H1 (cell line): ENCODE results near the gene TNPO3. TPM values are rescaled to one million over a fixed set of nuclear protein-coding genes. Genes with fewer than 3 reads are reported as not detected.

Source experiments
- CTCF ChIA-PET: fragments of 300-600 bp; sonication (Branson Sonifier 250); formaldehyde crosslinking; loops from one replicate; lab custom pipeline; 2021; ENCODE audit not compliant: partially characterized antibody; lab: Charles Lee
- POLR2A ChIA-PET: fragments of 300-600 bp; sonication (Branson Sonifier 250); formaldehyde crosslinking; loops from one replicate; lab custom pipeline; 2021; ENCODE audit warnings: inconsistent platforms; ENCODE audit not compliant: partially characterized antibody; lab: Charles Lee
- DNase-seq, 2 experiments: peaks; one replicate each; pipeline versions ENCODE4 v3.0.0 to v3.0.0-alpha.2; 2010 to 2022; ENCODE audit warnings: low spot score in 2 of 2, low read depth in 1 of 2, mixed read lengths in 1 of 2
- FAIRE-seq: peaks from 2 replicates; lab custom pipeline; 2011; peaks lifted over from hg19 to GRCh38; lab: Jason Lieb, UNC
- H2AFZ ChIP-seq: 2 replicates; pipeline ENCODE4 v1.8.1; 2012; ENCODE audit warnings: low read length, inconsistent platforms
- H2AK5ac ChIP-seq: 2 replicates; pipeline ENCODE4 v1.6.1; 2013; ENCODE audit warnings: low read depth, low read length
- H2BK120ac ChIP-seq: replicated peaks from 2 replicates; pipeline ENCODE3; 2013; ENCODE audit warnings: low read depth, low read length, inconsistent platforms
- H2BK12ac ChIP-seq: 2 replicates; pipeline ENCODE4 v1.6.1; 2013; ENCODE audit warnings: low read depth, low read length
- H2BK15ac ChIP-seq: 2 replicates; pipeline ENCODE4 v1.6.1; 2013; ENCODE audit warnings: low read length
- H2BK20ac ChIP-seq: 2 replicates; pipeline ENCODE4 v1.6.1; 2013; ENCODE audit warnings: low read length
- H2BK5ac ChIP-seq: 2 replicates; pipeline ENCODE4 v1.6.1; 2013; ENCODE audit warnings: low read depth, low read length
- H3K14ac ChIP-seq: 2 replicates; pipeline ENCODE4 v1.6.1; 2013; ENCODE audit warnings: inconsistent platforms; ENCODE audit not compliant: insufficient read length
- H3K18ac ChIP-seq: 2 replicates; pipeline ENCODE4 v1.6.1; 2013; ENCODE audit warnings: low read length; ENCODE audit errors: extremely low read depth
- H3K23ac ChIP-seq: 2 replicates; pipeline ENCODE4 v1.6.1; 2013; ENCODE audit warnings: inconsistent platforms; ENCODE audit not compliant: insufficient read length
- H3K23me2 ChIP-seq: 2 replicates; pipeline ENCODE4 v1.6.1; 2013; ENCODE audit warnings: low read depth, low read length
- H3K27ac ChIP-seq: 2 replicates; pipeline ENCODE4 v1.6.1; 2011; ENCODE audit warnings: low read depth, low read length, inconsistent platforms
- H3K27me3 ChIP-seq, 4 experiments: replicated peaks in 1 of 4; 1 replicate in 1 of 4; 2 replicates in 3 of 4; pipeline versions ENCODE4 v1.6.1 to v1.8.1; 2011 to 2013; ENCODE audit warnings: low read length in 3 of 4, mild to moderate bottlenecking in 3 of 4, inconsistent platforms in 2 of 4, mixed read lengths in 2 of 4, moderate library complexity in 1 of 4; ENCODE audit not compliant: control insufficient read depth in 3 of 4, insufficient read depth in 3 of 4; ENCODE audit errors: extremely low read depth in 1 of 4
- H3K36me3 ChIP-seq, 4 experiments: 2 replicates each; pipeline versions ENCODE4 v1.6.1 to v1.8.1; 2011 to 2013; ENCODE audit warnings: mild to moderate bottlenecking in 4 of 4, low read length in 3 of 4, moderate library complexity in 2 of 4, control low read depth in 1 of 4, inconsistent platforms in 1 of 4; ENCODE audit not compliant: insufficient read depth in 4 of 4, control insufficient read depth in 2 of 4
- H3K4ac ChIP-seq: replicated peaks from 2 replicates; pipeline ENCODE3; 2013; ENCODE audit warnings: low read length, low read depth, mixed read lengths, inconsistent platforms; ENCODE audit not compliant: insufficient read length
- H3K4me1 ChIP-seq, 4 experiments: replicated peaks in 1 of 4; 1 replicate in 1 of 4; 2 replicates in 3 of 4; pipeline versions ENCODE4 v1.6.1 to v1.8.1; 2011 to 2013; ENCODE audit warnings: low read length in 3 of 4, inconsistent platforms in 2 of 4, mixed read lengths in 1 of 4; ENCODE audit not compliant: insufficient read depth in 4 of 4, control insufficient read depth in 3 of 4
- H3K4me2 ChIP-seq, 2 experiments: 2 replicates each; pipeline versions ENCODE4 v1.6.1 to v1.8.1; 2011 to 2013; ENCODE audit warnings: low read depth in 2 of 2, low read length in 2 of 2, control low read depth in 1 of 2, inconsistent platforms in 1 of 2, mild to moderate bottlenecking in 1 of 2; ENCODE audit not compliant: insufficient read depth in 1 of 2
- H3K4me3 ChIP-seq, 4 experiments: fragments of 200-600, 300-600 bp in 1 of 4; sonication (generic), shearing (Covaris generic), sonication (Bioruptor Twin) in 1 of 4; 2 replicates each; pipeline versions ENCODE4 v1.5.1 to v1.8.1; 2011 to 2016; ENCODE audit warnings: low read length in 4 of 4, low read depth in 3 of 4, control low read depth in 2 of 4, inconsistent platforms in 2 of 4, mild to moderate bottlenecking in 2 of 4, mixed read lengths in 1 of 4, moderate library complexity in 1 of 4; ENCODE audit not compliant: insufficient read depth in 2 of 4; ENCODE audit errors: extremely low read depth in 1 of 4
- H3K56ac ChIP-seq: replicated peaks from 2 replicates; pipeline ENCODE3; 2013; ENCODE audit warnings: low read depth, mild to moderate bottlenecking, mixed read lengths, low read length, inconsistent platforms; ENCODE audit not compliant: insufficient read length
- H3K79me1 ChIP-seq: 2 replicates; pipeline ENCODE4 v1.6.1; 2013; ENCODE audit warnings: low read depth, low read length, control low read depth
- H3K79me2 ChIP-seq, 2 experiments: 2 replicates each; pipeline versions ENCODE4 v1.6.1 to v1.8.1; 2012 to 2013; ENCODE audit warnings: low read length in 2 of 2, mild to moderate bottlenecking in 2 of 2, inconsistent platforms in 1 of 2; ENCODE audit not compliant: insufficient read depth in 2 of 2, control insufficient read depth in 1 of 2
- H3K9ac ChIP-seq, 4 experiments: replicated peaks in 1 of 4; 1 replicate in 1 of 4; 2 replicates in 3 of 4; pipeline versions ENCODE4 v1.6.1 to v1.8.1; 2011 to 2013; ENCODE audit warnings: low read depth in 3 of 4, low read length in 3 of 4, control low read depth in 2 of 4, mild to moderate bottlenecking in 2 of 4, moderate library complexity in 2 of 4, inconsistent platforms in 1 of 4; ENCODE audit errors: extremely low read depth in 1 of 4
- H3K9me3 ChIP-seq, 2 experiments: 2 replicates each; pipeline versions ENCODE4 v1.6.1 to v1.8.1; 2012 to 2013; ENCODE audit warnings: mild to moderate bottlenecking in 2 of 2, moderate library complexity in 2 of 2, control low read depth in 1 of 2, inconsistent platforms in 1 of 2, low read depth in 1 of 2, low read length in 1 of 2, mixed read lengths in 1 of 2; ENCODE audit not compliant: insufficient read depth in 2 of 2
- H4K20me1 ChIP-seq, 2 experiments: replicated peaks in 1 of 2; 2 replicates each; pipeline versions ENCODE3 to v1.8.1; 2011 to 2013; ENCODE audit warnings: inconsistent platforms in 2 of 2, low read length in 2 of 2, mild to moderate bottlenecking in 1 of 2; ENCODE audit not compliant: insufficient read depth in 2 of 2, control insufficient read depth in 1 of 2
- H4K5ac ChIP-seq: 2 replicates; pipeline ENCODE4 v1.6.1; 2013; ENCODE audit warnings: low read length, low read depth, mixed read lengths, inconsistent platforms; ENCODE audit not compliant: insufficient read length
- H4K8ac ChIP-seq: 2 replicates; pipeline ENCODE4 v1.8.0; 2013; ENCODE audit warnings: mild to moderate bottlenecking, moderate library complexity, low read length, inconsistent platforms; ENCODE audit not compliant: insufficient read depth; ENCODE audit errors: extremely low read depth
- H4K91ac ChIP-seq: replicated peaks from 2 replicates; pipeline ENCODE3; 2013; ENCODE audit warnings: low read length, mixed read lengths, inconsistent platforms; ENCODE audit not compliant: insufficient read length
- ASH2L ChIP-seq: fragments of 200-600, 300-600 bp; sonication (generic); IDR thresholded peaks from one replicate; pipeline ENCODE4 v1.7.1; 2017; ENCODE audit warnings: low read length
- POLR2AphosphoS5 ChIP-seq: IDR thresholded peaks from 2 replicates; pipeline ENCODE4 v1.6.1; 2011; ENCODE audit warnings: low read depth, low read length
- RAD21 ChIP-seq, 2 experiments: IDR thresholded peaks in 1 of 2; conservative IDR thresholded peaks in 1 of 2; 2 replicates each; pipeline ENCODE4 v1.6.1; 2011; ENCODE audit warnings: low read depth in 2 of 2, low read length in 2 of 2, improper control_type of control experiment in 1 of 2, inconsistent platforms in 1 of 2, mild to moderate bottlenecking in 1 of 2, moderate library complexity in 1 of 2
- SIN3A ChIP-seq, 2 experiments: IDR thresholded peaks in 1 of 2; conservative IDR thresholded peaks in 1 of 2; 2 replicates each; pipeline ENCODE4 v1.6.1; 2011 to 2012; ENCODE audit warnings: low read length in 2 of 2, improper control_type of control experiment in 1 of 2, low read depth in 1 of 2, mild to moderate bottlenecking in 1 of 2
- SIX5 ChIP-seq: IDR thresholded peaks from 2 replicates; pipeline ENCODE4 v1.6.1; 2011; ENCODE audit warnings: mild to moderate bottlenecking, low read depth, low read length
- SP2 ChIP-seq: IDR thresholded peaks from 2 replicates; pipeline ENCODE4 v1.6.1; 2012; ENCODE audit warnings: mild to moderate bottlenecking, low read length, inconsistent platforms
- WGBS, 2 experiments: shearing (Covaris generic) in 1 of 2; methylation state at CpG; one replicate each; pipeline versions ENCODE4 v1.1.6 to v1.1.7; 2013 to 2015; ENCODE audit warnings: low lambda C conversion rate in 2 of 2, mixed read lengths in 2 of 2, inconsistent platforms in 1 of 2, low coverage in 1 of 2, missing lambda C conversion rate in 1 of 2; ENCODE audit not compliant: insufficient replicate concordance in 2 of 2, insufficient coverage in 1 of 2, insufficient read length in 1 of 2; ENCODE audit errors: extremely low coverage in 1 of 2, missing lambda C conversion rate in 1 of 2; 5-methylcytosine and 5-hydroxymethylcytosine counted together
- polyA plus RNA-seq, 7 experiments: library from polyadenylated mRNA; depleted of rRNA in 3 of 7; stranded (reverse) in 5 of 7; unstranded in 2 of 7; fragments of >200 nt in 5 of 7; fragments of 200-250 nt in 2 of 7; gene quantifications; 1 replicate in 5 of 7; 2 replicates in 1 of 7; 4 replicates in 1 of 7; pipeline versions ENCODE4 v1.2.1 to v1.2.3, GENCODE V29; 2011 to 2013; ENCODE audit warnings: missing spikeins in 2 of 7, mixed read lengths in 2 of 7
- total RNA-seq: library from RNA; stranded (reverse); fragmentation: NEBNext Ultra II Directional; extraction: Animal tissue kit (Norgen Biotek cat#: 25700); gene quantifications from 2 replicates; pipeline ENCODE4 v1.2.1, GENCODE V29; 2021
- TF ChIP-seq, protein P1 (sequence below): IDR thresholded peaks from 2 replicates; pipeline ENCODE4 v1.6.1; 2012; ENCODE audit warnings: inconsistent platforms

TNPO3 gene
- total and polyA plus RNA-seq, 2 of the 8 experiments (the other 6 are each of a cell fraction or from before 2014, with no cell fraction given), result 67.6 to 99.2 TPM

DNA sequence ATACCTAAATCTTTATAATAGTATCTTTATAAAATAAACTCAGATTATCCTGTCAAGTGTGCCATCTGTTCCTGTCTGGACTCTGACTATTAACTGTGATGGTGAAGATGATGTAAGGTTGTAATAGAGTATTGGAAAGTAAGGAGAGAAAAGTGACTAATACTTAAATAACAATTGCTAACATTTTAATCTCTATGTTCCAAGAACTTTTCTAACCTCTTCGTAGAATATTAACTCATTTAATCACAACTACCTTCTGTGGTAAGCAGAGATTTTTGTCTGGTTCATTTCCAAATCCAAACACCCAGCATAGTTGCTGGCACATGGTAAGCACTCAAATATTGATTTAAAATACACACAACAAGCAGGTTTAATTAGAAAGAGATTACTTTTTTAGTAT lies 2.5 kb downstream of the TNPO3 start:
- H3K36me3 ChIP-seq, result peaks cover 0 to 6% (median 0%) of the 10 kb centered on the region in 4 experiments; a peak in 1 of 8 replicates
- peaks cover 7 to 12% of the 10 kb centered on the region in 2 experiments for H4K20me1 ChIP-seq
- H3K79me2 ChIP-seq, result peaks cover 15 to 69% of the 10 kb centered on the region in 2 experiments
- CTCF ChIA-PET, result interaction anchor here (0.9 to 1.8 kb wide), 3 partner anchors 39 to 157 kb away, joined by 3 to 5 read pairs (median 5); no protein-coding TSS in a partner anchor
- peaks cover 3% of the 10 kb centered on the region; the same call in 1 of the 2 replicates for H3K23me2 ChIP-seq
- H2BK120ac ChIP-seq, result no peak overlapping the region
- DNase-seq (no peak), FAIRE-seq (no peak)
- H4K91ac ChIP-seq, result no peak overlapping the region
- H3K4me1 ChIP-seq, result no peaks in the 10 kb centered on the region; a peak in 1 of 7 replicates
- no peak overlapping the region for H3K4ac ChIP-seq
- H3K79me1 ChIP-seq, result peaks cover 3% of the 10 kb centered on the region; the same call in 1 of the 2 replicates
- H4K5ac ChIP-seq, result no peak overlapping the region
- H2BK5ac ChIP-seq, result no peak overlapping the region
- no peak overlapping the region for H2AFZ ChIP-seq
- H3K23ac ChIP-seq, result no peak overlapping the region
- H3K9me3 ChIP-seq, result no peaks in the 10 kb centered on the region
- H4K8ac ChIP-seq, result no peak overlapping the region
- WGBS, 2 experiments, result 94% methylated on average over 1 of the region's 1 CpG; no CpG with 5 or more reads in 1 of the 2 experiments
- no peak overlapping the region for H3K56ac ChIP-seq
- H2BK12ac ChIP-seq, result no peak overlapping the region
- no peak overlapping the region for H2BK20ac ChIP-seq
- H3K27ac ChIP-seq, result no peak overlapping the region
- no peak overlapping the region for H3K18ac ChIP-seq
- POLR2A ChIA-PET, result interaction anchor here (4.6 kb wide), 1 partner anchor 9 kb away, joined by 41 read pairs; no protein-coding TSS in a partner anchor
- H3K14ac ChIP-seq, result no peak overlapping the region
- peak overlapping the region in 1 of 4 experiments; percentile 34; a peak in 2 of 8 replicates for H3K4me3 ChIP-seq
- no peak for TF ChIP-seq SIX5
- no peak for TF ChIP-seq SP2
- TF ChIP-seq POLR2AphosphoS5, result no peak
- TF ChIP-seq RAD21 (IDR thresholded peaks at IDR 0.05 in 1 of 2, conservative IDR thresholded peaks at IDR 0.05 in 1 of 2; ENCODE audit: low read depth in 2 of 2, low read length in 2 of 2), result no peak
- TF ChIP-seq, protein P1, sequence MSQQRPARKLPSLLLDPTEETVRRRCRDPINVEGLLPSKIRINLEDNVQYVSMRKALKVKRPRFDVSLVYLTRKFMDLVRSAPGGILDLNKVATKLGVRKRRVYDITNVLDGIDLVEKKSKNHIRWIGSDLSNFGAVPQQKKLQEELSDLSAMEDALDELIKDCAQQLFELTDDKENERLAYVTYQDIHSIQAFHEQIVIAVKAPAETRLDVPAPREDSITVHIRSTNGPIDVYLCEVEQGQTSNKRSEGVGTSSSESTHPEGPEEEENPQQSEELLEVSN, result no peak
- TF ChIP-seq ASH2L, result no peak
- no peak for TF ChIP-seq SIN3A (conservative IDR thresholded peaks at IDR 0.05 in 1 of 2, IDR thresholded peaks at IDR 0.05 in 1 of 2; ENCODE audit: low read depth in 1 of 2, low read length in 2 of 2)
- H3K9ac ChIP-seq, result no peak overlapping the region
- no peaks in the 10 kb centered on the region for H3K27me3 ChIP-seq
- no peak overlapping the region for H2AK5ac ChIP-seq
- peak overlapping the region in 1 of 2 experiments; percentile 94; a peak in 2 of 4 replicates for H3K4me2 ChIP-seq
- H2BK15ac ChIP-seq, result no peak overlapping the region
